WTC11 (cell line): ENCODE results near the gene XPO6.

ENCODE experiments used
- CBFB ChIP-seq: sonication (generic); formaldehyde crosslinking; IDR thresholded peaks from 2 replicates; pipeline ENCODE4 v1.8.1; 2022; ENCODE audit warnings: mild to moderate bottlenecking, low read depth, missing genetic modification reagents
- CTCF ChIP-seq: fragments of 200-600 bp; IDR thresholded peaks from 2 replicates; pipeline ENCODE4 v1.8.0; 2022; ENCODE audit warnings: antibody characterized with exemption
- ESRRA ChIP-seq: sonication (generic); formaldehyde crosslinking; IDR thresholded peaks from 2 replicates; pipeline ENCODE4 v1.8.1; 2022; ENCODE audit warnings: mild to moderate bottlenecking, missing genetic modification reagents, borderline replicate concordance
- TP53 ChIP-seq: sonication (generic); formaldehyde crosslinking; IDR thresholded peaks from 2 replicates; pipeline ENCODE4 v1.8.1; 2023; ENCODE audit warnings: mild to moderate bottlenecking, missing genetic modification reagents
- TF ChIP-seq, protein P1 (sequence below): sonication (generic); formaldehyde crosslinking; IDR thresholded peaks from 2 replicates; pipeline ENCODE4 v1.8.1; 2022; ENCODE audit warnings: low read depth, mild to moderate bottlenecking, moderate library complexity, missing genetic modification reagents, borderline replicate concordance
- TF ChIP-seq, protein P2 (sequence below): sonication (generic); formaldehyde crosslinking; IDR thresholded peaks from 2 replicates; pipeline ENCODE4 v1.8.0; 2022; ENCODE audit warnings: mild to moderate bottlenecking, missing genetic modification reagents

DNA sequence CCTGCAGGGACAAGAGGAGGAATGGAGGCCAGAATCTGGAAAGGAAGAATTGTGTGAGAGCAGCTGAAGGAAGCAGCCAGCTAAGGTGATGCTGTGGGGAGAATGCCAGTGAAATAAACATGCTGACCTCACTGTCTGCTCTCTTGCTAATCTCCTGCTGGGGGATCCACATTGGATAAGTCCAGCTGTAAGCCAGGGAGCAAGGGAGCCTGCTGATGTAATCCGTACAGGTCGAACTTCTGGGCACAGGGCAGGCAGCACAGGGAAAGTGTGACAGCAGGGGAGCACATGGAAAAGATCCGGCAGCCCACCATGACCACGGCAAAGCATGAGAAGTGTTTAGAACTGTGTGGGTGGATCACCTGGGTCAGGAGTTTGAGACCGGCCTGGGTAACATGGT, 7.5 kb upstream of the XPO6 start:
- TF ChIP-seq CTCF = no peak
- TF ChIP-seq CBFB (CRISPR knock-in tag) = no peak
- TF ChIP-seq TP53 (CRISPR knock-in tag) = no peak
- TF ChIP-seq, protein P1, sequence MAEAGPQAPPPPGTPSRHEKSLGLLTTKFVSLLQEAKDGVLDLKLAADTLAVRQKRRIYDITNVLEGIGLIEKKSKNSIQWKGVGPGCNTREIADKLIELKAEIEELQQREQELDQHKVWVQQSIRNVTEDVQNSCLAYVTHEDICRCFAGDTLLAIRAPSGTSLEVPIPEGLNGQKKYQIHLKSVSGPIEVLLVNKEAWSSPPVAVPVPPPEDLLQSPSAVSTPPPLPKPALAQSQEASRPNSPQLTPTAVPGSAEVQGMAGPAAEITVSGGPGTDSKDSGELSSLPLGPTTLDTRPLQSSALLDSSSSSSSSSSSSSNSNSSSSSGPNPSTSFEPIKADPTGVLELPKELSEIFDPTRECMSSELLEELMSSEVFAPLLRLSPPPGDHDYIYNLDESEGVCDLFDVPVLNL (CRISPR knock-in tag) = no peak
- TF ChIP-seq ESRRA = no peak
- TF ChIP-seq, protein P2, sequence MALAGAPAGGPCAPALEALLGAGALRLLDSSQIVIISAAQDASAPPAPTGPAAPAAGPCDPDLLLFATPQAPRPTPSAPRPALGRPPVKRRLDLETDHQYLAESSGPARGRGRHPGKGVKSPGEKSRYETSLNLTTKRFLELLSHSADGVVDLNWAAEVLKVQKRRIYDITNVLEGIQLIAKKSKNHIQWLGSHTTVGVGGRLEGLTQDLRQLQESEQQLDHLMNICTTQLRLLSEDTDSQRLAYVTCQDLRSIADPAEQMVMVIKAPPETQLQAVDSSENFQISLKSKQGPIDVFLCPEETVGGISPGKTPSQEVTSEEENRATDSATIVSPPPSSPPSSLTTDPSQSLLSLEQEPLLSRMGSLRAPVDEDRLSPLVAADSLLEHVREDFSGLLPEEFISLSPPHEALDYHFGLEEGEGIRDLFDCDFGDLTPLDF = no peak
